ENCODE measurements around the gene TMTC1. TPM values are rescaled to one million over a fixed set of nuclear protein-coding genes. Genes with fewer than 3 reads are reported as not detected.
A peak's percentile ranks its signal among the peaks of the same experiment; 100 is the strongest.

TMTC1 gene
- total RNA-seq, 2 donors from 2014 or later = 15.6 to 20.1 TPM

DNA sequence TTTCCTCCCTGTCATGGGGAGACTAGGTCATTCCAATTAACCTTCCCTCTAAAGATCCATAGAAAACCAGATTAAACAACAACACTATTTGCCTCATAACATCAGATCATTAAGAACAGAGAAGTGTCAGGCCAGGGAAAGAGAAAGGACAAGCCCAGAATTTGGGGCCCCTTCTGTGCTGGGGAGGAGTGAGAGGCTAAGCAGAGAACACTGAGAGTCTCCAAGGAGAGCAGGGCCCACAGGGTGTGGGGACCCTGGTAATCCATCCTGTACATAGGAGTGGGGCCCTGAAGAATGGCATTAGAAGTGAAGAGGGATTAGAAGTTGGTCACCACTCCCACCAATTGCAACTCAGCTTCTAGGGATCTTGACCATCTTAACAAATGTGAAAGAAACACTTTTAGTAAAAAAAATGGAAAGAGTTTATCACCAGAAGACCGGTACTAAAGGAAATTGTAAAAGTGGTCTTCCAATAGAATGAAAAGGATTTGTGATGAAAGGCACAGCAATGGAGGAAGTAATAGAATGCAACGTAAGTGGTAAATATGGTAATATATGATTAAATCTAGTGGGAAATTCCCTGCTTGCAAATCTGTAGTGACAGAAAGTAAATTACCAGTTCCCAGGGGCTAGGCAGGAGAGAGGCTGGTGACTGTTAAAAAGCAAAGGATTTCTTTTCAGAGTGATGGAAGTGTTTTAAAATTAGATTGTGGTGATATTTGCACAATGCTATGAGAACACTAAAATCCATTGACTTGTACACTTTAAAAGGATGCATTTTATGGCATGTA, 14.0 kb upstream of the TMTC1 start:
- DNase-seq = no peak
- no peaks in the 10 kb centered on the region for H3K36me3 ChIP-seq (replicated peaks in 1 of 2; ENCODE audit: insufficient read depth in 1 of 2, low read depth in 2 of 2)
- H3K4me3 ChIP-seq = no peak overlapping the region
- 50 to 79% methylated on average over 2 of the region's 2 CpGs for WGBS, 2 donors
- intact Hi-C loops (cut with DNase I) = no loop called here
- no peaks in the 10 kb centered on the region for H3K27me3 ChIP-seq
- no peaks in the 10 kb centered on the region for H3K4me1 ChIP-seq
- TF ChIP-seq, protein P1, sequence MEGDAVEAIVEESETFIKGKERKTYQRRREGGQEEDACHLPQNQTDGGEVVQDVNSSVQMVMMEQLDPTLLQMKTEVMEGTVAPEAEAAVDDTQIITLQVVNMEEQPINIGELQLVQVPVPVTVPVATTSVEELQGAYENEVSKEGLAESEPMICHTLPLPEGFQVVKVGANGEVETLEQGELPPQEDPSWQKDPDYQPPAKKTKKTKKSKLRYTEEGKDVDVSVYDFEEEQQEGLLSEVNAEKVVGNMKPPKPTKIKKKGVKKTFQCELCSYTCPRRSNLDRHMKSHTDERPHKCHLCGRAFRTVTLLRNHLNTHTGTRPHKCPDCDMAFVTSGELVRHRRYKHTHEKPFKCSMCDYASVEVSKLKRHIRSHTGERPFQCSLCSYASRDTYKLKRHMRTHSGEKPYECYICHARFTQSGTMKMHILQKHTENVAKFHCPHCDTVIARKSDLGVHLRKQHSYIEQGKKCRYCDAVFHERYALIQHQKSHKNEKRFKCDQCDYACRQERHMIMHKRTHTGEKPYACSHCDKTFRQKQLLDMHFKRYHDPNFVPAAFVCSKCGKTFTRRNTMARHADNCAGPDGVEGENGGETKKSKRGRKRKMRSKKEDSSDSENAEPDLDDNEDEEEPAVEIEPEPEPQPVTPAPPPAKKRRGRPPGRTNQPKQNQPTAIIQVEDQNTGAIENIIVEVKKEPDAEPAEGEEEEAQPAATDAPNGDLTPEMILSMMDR (IDR thresholded peaks at IDR 0.05) = no peak
- no peak for TF ChIP-seq POLR2A (IDR thresholded peaks at IDR 0.05)
- no peak for ATAC-seq
- no peaks in the 10 kb centered on the region for H3K9me3 ChIP-seq
- no peak overlapping the region for H3K27ac ChIP-seq

DNA sequence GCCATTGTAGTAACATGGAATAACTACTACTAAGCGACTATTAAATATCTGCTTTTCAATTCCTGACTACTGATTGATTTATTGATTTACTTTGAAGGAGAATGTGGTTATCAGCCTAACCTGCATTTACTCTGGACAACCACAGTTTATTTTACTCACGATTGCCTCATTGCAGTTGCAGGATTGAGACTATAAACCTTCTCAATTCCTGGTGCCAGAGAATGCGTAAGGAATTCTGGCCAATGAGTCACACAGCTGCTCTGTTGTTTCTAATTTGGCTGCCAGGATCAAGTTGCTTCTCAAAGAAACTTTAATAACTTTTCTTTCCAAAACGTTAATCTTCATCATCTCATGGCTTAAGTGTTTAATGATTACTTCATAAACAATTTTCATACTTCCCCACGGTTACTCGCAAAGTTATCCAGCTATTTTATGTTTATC, 13.1 kb upstream of the TMTC1 start:
- Histone ChIP-seq H3K27ac (no peak overlapping the region), H3K9me3 (no peaks in the 10 kb centered on the region), H3K36me3 (replicated peaks in 1 of 2; ENCODE audit: insufficient read depth in 1 of 2, low read depth in 2 of 2) (no peaks in the 10 kb centered on the region), H3K4me1 (no peaks in the 10 kb centered on the region), H3K4me3 (no peak overlapping the region), H3K27me3 (no peaks in the 10 kb centered on the region)
- ATAC-seq = no peak
- TF ChIP-seq, protein P1 (IDR thresholded peaks at IDR 0.05) = no peak
- no peak for TF ChIP-seq POLR2A (IDR thresholded peaks at IDR 0.05)
- peak in 1 of 4 donors; percentile 15 for DNase-seq
- WGBS, 2 donors = 25 to 27% methylated on average over 6 of the region's 6 CpGs
- intact Hi-C loops (cut with DNase I) = no loop called here

DNA sequence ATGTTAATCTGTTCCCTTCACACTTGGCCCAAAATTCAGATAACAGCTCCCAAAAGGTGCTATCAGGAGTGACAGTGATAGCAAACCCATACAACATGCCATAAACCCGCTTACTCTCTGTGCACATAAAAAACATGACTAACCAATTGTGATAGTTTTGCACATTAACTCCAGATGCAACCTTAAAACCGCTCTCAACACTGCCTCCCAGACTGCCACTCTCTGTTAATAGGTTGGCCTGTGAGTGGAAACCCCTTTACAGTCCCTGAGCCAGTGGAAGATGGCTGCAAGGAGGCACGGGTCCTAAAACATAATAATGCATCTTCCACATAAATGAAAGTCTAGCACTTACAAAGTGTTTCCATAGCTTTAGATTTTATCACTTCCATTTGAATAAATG, 12.0 kb upstream of the TMTC1 start:
- no peak overlapping the region for H3K27ac ChIP-seq
- H3K27me3 ChIP-seq = no peaks in the 10 kb centered on the region
- H3K4me3 ChIP-seq = no peak overlapping the region
- no peak for TF ChIP-seq POLR2A (IDR thresholded peaks at IDR 0.05)
- TF ChIP-seq, protein P1 (IDR thresholded peaks at IDR 0.05) = no peak
- no peaks in the 10 kb centered on the region for H3K9me3 ChIP-seq
- ATAC-seq (no peak), DNase-seq (no peak)
- no peaks in the 10 kb centered on the region for H3K36me3 ChIP-seq (replicated peaks in 1 of 2; ENCODE audit: insufficient read depth in 1 of 2, low read depth in 2 of 2)
- 42 to 46% methylated on average over 3 of the region's 3 CpGs for WGBS, 2 donors
- H3K4me1 ChIP-seq = no peaks in the 10 kb centered on the region
- intact Hi-C loops (cut with DNase I) = no loop called here

DNA sequence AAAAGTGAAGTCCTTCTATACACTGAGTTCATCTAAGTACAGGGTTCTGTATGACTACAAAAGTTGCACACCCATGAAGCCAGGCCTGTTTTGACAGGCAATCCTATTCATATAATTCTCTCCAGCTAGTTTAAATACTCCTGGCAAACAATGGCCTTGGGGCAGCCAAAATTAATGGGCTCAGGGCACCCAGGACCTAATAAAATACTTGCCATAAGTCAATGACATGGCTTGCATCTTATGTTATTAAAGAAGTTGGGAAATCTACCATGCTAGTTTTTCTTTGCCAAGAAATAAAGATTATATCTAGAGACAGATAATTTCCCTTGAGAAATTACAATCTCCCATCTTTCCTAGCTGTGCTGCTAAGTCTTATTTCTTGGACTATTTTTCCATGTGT, 11.1 kb upstream of the TMTC1 start:
- Histone ChIP-seq H3K36me3 (replicated peaks in 1 of 2; ENCODE audit: insufficient read depth in 1 of 2, low read depth in 2 of 2) (no peaks in the 10 kb centered on the region), H3K4me3 (no peak overlapping the region), H3K9me3 (no peaks in the 10 kb centered on the region), H3K4me1 (no peaks in the 10 kb centered on the region), H3K27me3 (no peaks in the 10 kb centered on the region), H3K27ac (no peak overlapping the region)
- ATAC-seq = no peak
- no peak for DNase-seq
- TF ChIP-seq POLR2A (IDR thresholded peaks at IDR 0.05) = no peak
- TF ChIP-seq, protein P1 (IDR thresholded peaks at IDR 0.05) = no peak
- intact Hi-C loops (cut with DNase I) = no loop called here

DNA sequence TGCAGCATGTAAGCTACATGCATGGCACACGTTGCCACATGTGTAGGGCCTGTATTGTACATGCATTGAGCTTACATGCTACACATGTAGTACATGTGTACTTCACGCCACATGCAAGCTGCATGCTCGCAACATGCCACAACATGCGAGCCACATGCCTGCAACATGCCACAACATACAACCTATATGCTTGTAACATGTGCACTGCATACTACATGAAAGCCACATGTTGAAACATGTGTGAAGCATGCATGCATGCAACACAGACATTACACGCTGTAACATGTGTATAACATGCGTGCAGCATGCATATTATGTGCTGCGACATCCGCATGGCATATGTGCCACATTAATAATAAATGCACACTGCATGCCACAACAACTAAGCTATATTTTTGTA, 9.1 kb upstream of the TMTC1 start:
- H3K27ac ChIP-seq = no peak overlapping the region
- H3K4me1 ChIP-seq = no peaks in the 10 kb centered on the region
- no peak overlapping the region for H3K4me3 ChIP-seq
- intact Hi-C loops (cut with DNase I) = no loop called here
- H3K36me3 ChIP-seq (replicated peaks in 1 of 2; ENCODE audit: insufficient read depth in 1 of 2, low read depth in 2 of 2) = no peaks in the 10 kb centered on the region
- TF ChIP-seq POLR2A (IDR thresholded peaks at IDR 0.05) = no peak
- TF ChIP-seq, protein P1 (IDR thresholded peaks at IDR 0.05) = no peak
- 75 to 85% methylated on average over 6 to 8 of the region's 8 CpGs for WGBS, 2 donors
- DNase-seq = no peak
- no peaks in the 10 kb centered on the region for H3K9me3 ChIP-seq
- no peak for ATAC-seq
- no peaks in the 10 kb centered on the region for H3K27me3 ChIP-seq

Data from body of pancreas (tissue), 4 donors.